ENCODE data around the gene RIPPLY3.

Gene RIPPLY3, protein sequence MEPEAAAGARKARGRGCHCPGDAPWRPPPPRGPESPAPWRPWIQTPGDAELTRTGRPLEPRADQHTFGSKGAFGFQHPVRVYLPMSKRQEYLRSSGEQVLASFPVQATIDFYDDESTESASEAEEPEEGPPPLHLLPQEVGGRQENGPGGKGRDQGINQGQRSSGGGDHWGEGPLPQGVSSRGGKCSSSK

DNA sequence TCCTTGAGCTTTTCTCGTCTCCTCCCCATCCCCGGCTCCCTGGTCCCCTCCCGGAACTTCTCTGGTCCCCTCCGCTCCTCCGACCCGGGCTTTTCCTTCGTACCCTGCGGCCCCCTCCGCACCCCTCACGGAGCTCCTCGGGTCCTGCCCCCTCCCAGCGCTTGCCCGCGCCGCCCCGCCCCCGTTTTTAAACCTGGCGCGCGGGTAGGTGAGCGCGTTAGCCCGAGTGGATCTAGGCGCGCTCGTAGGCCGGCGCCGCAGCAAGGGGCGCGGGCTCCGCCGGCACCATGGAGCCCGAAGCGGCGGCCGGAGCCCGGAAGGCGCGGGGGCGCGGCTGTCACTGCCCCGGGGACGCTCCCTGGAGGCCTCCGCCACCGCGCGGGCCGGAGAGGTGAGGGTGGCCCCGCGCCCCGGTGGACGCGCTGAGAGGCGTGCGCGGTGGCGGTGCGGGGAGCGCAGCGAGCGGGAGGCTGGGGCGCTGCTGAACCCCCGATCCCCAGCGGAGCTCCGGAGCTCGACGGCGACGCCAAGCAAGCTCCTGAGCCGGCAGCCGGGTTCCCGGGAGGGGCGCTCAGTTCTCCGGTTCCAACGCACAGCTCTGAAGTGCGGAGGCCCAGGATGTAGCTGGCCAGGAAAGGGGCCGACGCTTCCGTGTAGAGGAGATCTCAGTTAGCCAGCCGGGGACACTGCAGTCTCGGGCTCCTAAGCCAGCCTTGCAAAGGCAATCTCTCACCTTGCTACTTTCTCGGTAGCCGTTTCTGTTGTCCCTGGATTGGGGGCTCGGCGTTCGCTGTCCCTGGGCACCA, at the start of gene RIPPLY3:
TSS of gene RIPPLY3 (plus strand) at position 217 of the 806 bp plus-strand sequence. CDS start at position 288, 71 bp downstream.
- DNase-seq: no peak

DNA sequence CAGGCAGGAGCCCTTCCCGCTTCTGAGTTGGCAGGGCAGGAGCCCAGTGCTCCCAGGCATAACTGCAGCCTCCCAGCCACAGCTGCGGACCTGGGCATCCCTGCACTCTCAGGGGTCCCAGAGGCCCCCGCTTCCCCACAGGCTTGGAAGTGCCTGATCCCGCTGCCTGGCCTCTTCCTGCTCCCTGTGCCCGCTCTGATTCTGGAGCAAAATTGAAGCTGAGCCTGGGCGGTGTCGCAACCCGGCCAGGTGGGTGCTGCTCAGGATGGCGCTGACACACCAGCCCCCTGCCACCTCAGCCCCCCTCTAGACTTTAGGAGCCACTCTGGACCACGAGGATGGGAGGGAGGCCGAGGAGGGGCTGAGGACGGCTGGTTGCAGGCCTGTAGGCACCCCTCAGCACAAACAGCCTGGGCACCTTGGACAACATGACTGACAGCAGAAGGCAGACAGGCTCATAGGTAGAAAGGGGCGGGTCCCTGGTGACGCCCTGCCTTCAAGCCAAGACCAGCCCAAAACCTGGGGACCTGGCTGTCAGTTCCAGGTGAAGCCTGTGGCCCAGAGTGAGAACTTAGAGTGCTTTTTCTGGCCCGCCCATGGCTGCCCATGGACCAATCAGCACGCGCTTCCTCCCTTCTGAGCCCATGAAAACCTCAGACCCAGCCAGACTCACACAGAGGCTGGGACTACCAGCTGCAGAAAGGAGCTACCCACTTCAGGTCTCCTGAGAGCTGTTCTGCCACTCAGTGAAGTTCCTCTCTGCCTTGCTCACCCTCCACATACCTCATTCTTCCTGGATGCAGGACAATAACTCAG, 47.3 kb upstream of the RIPPLY3 start:
- DNase-seq: no peak

DNA sequence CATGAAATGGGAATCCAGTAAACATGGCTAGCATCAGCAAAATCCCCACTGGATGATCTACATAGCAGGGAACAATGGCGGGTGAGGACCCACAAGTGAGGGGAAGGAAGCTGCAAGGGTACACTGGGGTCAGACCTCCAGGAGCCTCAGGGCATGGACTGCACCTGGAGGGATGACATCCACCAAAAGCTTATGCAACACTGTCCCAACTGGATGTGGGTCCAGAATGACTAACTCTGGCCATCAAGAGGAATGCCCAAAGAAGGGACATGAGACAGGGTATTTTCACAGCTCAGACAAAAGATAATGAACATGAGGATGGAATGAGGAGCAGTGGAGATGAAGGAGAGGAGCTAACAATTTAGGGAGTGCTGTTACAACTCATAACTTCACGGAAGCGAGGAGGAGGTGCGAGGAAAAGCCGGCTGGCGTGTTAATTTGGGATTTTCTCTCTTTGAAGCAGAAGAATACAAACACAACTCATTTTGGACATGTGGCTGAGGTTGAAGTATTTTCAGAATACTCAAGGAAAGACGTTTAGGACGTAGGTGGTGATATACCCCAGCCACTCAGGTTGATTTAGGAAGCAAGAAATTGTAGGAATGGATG, 45.7 kb upstream of the RIPPLY3 start:
- no peak for DNase-seq

DNA sequence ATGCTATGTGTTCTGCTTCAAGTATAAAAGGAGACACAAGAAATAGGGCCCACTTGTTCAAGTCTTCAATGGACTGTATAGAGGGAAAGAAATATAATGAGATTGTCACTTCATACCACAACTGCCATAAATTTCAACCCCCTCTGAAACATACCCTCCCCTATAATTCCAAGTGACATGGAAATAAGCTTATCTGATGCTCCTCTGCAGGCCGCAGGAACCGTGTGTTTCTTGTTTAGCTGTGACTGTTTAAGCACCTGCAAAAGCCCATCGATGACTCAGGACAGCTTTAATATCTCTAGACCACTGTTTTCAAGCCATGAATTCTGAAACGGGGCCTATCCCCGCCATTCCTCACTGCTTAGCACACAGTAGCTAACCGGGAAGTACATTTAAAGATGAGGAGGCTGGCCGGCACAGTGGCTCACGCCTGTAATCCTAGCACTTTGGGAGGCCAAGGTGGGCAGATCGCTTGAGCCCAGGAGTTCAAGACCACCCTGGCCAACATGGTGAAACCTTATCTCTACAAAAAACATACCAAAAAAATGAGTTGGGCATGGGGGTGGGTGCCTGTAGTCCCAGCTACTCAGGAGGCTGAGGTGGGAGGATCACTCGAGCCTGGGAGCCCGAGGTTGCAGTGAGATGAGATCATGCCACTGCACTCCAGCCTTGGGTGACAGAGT, 44.3 kb upstream of the RIPPLY3 start:
- DNase-seq: no peak

DNA sequence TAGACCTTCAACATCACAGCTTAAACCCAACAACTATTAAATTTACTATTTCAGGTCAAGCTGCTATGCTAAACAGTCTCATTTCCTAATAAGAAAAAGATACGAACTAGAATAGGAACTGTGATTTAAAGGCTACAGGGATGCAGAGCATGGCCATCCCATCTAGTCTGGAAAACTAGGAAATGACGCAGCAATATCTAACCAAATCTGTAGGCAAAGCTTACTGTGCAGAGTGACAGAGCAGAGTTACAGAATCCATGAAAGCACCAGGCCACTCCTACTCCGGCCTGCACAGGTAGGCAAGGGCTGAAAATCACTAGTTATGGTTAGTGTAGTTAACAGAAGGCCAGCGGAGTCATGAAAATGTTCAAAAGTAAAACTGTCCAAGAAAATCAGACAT, 42.1 kb upstream of the RIPPLY3 start:
- no peak for DNase-seq

DNA sequence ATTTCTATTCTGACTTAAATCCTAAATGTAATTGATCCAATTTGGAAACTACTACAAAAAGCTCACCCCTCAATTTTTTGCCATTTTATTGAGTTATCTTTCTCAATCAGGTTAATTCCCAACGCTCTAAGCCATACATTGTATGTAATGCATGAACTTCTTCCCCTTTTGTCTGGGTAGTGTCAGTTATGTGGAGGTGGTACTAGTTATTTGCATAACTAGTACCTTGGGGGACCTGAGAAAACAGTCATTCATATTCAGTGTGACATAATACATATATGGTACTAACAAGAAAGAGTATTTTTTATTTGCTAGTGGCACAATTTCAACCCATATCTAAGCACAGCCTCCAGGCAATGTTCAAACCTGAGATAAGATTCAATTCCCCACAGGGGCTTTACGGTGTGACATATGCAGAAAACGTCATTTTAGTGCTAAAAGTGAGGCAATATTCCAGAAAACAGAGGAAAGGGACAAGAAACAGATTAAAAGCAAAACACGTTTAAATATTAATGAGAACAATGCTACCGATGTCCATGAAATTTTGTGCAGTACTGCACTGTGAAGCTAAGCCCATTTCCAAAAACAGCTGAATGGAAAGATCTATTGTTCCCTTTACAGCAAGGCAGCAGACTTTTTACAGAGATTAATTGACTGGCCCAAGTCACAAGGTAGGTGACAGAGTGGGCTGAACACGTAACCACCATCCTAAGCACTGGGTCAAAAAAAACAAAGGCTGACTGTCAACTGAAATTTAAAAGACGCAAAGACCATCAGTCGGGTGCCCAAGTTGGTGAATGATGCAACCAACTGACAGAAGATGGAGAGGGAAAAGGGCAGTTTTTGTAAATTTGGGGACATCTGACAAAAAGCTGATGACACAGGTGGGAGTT, 41.4 kb upstream of the RIPPLY3 start:
- DNase-seq: no peak

DNA sequence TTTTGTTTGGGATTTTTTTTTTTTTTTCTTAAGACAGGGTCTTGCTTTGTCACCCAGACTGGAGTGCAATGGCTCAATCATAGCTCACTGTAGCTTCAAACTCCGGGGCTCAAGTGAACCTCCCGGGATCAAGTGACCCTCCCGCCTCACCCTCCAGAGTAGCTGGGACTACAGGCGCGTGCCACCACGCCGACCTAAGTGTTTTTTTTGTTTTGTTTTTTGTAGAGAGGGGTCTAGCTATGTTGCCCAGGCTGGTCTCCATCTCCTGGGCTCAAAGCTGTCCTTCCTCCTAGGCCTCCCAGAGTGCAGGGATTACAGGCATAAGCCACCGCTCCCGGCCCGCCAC, 40.8 kb upstream of the RIPPLY3 start:
- no peak for DNase-seq

DNA sequence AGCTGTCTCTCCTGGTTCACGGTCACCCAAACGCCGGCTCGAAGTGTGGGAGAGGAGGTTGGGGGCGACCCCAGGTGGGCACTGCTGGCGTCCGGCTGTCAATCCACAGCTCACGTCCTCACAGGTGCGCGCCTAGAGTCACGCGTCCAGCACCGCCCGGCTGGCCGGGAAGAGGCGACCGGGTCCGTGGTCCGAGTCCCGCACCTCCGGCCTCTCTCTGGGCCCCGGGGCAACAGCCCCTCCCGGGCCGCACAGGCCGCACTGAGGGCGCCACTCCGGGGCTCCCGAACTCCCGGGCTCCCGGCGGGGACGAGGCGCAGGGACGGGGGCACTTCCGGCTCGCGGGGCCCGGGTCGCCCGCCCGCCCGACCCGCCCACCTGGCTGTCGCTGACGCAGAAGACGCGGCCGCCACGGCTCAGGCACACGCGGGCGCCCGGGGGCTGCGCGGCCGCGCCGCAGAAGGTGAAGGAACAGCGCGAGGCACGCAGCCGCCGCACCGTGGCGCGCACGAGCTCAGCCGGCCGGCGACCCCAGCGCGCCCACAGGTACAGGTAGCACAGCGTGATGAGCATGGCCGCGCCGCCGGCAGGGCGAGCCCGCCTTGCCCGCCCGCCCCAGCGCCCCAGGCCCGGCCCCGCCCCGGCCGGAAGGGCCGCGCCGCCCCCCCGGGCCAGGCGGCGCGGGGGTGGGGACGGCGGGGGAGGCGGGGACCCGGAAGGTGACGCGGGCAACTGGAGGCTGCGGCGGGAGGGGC, 40.3 kb upstream of the RIPPLY3 start, which contains the start of gene HLCS:
TSS of gene HLCS (minus strand) at position 604 of the 755 bp plus-strand sequence. CDS start at position 573, 31 bp downstream.
- DNase-seq: peak; percentile 75

DNA sequence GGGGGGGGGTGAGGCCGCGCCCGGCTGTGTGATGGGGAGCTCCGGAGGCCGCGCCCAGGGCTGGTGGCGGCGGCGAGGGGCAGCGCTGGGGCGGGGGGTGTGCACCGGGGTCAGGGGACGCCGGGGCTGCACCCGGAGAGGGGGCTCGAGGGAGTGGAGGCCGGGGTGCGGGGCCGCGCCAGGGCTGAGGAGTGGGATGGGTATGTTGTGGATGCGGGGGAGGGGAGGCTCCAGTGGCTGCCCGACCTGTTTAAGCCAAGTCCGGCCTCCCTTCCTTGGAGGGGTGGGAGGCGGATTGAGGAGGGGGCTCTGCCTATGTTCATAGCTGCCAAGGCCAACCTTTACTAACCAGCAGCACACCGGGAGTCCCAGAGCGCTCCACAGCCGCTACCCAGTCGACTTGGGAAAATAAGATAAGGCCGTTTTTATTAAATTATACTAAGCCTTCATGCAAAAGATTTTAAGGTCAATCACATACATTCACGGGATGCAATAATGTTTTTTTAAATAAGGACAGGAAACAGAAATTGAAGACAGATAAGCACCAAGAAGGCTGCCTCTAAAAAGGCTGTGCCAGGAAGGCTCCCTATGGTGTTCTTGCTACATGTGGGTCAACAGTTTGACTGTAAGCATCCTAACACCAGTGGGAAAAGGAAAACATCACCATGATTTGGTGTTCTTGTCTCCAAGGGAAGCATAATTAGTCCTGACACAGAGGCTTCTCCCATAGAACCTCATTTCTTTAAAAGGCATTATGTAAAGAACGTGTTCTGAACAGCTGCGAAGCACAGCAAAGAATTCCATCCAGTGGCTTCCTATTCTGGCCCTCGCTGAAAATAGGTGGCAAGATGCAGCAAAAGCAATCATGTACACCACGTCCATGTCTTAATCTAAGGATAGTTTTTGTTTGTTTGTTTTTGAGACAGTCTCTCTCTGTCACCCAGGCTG, 39.4 kb upstream of the RIPPLY3 start:
- no peak for DNase-seq

DNA sequence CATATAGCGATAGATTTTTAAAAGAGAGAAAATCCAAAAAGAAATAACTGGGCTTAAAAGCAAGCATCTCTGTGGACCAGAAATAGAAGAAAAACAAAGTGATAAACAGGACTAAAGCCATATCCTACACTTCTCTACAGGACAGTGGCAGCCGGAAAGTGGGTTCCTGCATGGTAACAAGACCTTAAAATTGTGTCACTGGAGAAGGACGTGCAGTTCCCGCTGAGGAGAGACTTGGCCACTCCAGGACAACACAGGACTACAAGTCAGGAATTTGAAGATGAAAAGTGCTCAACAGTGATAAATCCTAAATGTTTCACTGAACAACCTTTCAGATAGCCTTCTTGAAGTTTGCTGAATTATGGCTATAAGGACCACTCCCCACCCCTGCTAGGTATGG, 38.1 kb upstream of the RIPPLY3 start:
- DNase-seq: no peak

DNA sequence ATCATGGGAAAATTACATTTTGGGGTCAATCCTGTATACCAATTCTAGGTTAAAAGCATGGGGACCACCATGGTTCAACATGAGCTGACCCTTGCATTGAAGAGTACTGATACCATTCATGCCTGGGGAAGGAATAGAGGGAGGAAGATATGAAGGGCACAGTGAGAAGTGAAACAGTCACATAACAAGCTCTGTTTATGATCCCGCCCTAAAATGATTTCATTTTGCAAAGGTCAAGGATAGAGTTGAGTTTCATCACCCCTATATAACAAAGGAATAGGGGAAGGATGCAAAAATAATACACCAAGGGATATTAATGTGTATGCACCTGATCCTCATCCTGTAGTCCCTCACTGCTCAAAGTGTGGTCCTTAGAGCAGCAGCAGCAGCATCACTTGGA, 37.5 kb upstream of the RIPPLY3 start:
- no peak for DNase-seq

DNA sequence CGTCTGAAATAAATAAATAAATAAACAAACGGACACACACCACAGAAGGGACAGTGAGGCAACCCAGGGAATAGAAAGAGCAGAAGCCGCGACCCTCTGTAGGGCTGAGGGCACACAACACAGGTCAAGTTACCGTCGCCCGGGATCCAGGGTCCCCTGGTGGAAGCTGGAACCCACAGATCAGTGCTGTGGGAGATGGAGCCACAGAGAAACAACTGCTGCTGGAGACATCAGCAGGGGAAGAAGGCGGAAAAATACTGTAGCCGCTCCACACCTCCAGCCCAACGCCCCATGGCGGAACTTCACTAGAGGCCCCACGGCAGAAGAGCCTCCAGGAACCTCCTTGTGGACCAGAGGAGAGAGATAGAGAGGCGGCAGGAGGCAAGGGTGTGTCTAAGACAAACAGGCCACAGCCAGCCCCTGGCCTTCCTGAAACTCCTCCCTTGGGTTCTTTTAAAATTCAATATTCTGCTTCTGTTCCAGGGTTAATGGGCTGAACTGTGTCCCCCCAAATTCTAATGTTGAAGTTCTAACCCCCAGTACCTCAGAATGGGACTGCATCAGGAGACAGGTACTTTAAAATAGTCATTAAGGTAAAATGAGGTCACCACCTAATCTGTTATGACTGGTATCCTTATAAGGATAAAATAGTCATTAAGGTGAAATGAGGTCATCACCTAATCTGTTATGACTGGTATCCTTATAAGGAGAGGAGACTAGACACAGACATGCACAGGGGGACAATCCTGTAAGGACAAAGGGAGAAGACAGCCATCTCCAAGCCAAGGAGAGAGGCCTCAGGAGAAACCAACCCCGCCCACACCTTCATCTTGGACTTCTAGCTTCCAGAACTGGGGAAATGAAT, 32.3 kb upstream of the RIPPLY3 start:
- DNase-seq: no peak

DNA sequence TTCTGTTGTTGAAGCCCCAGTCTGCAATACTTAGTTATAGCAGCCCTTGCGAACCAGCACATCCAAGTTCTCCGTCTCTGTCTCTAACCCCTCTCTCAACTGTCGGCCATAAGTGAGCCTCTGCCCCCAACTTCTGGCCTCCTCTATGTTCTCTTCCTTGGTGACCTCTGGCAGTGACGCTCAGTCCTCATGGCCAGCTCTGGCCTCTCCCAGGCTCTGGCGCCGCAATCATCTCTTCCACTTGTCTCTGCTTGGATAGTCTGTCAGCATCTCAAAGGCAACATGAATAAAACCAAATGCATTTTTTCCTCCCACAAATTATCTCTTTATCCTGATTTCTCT, 31.7 kb upstream of the RIPPLY3 start:
- no peak for DNase-seq

DNA sequence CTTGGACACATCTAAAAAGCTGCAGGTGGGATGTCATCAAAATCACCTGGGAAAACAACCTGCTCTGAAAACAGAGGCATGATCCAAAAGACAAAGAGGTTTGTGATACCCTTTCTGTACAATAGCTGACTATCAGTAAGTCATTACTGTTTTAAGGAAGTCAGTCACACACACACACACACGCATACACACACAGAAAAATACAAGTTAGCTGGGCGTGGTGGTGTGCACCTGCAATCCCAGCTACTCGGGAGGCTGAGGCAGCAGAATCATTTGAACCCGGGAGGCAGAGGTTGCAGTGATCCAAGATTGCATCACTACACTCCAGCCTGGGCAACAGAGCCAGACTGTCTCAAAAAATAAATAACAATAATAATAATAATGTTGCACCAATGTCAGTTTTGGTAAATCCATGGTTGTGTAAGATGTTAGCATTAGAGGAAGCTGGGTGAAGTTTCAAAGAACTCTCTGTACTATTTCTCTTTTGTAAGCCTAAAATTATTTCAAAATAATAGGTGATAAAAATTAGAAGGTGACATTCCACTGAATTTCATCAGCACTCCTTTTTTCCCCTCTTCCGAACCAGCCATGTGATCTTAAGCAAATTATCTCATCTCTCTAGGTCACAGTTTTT, 30.2 kb upstream of the RIPPLY3 start:
- DNase-seq: no peak

DNA sequence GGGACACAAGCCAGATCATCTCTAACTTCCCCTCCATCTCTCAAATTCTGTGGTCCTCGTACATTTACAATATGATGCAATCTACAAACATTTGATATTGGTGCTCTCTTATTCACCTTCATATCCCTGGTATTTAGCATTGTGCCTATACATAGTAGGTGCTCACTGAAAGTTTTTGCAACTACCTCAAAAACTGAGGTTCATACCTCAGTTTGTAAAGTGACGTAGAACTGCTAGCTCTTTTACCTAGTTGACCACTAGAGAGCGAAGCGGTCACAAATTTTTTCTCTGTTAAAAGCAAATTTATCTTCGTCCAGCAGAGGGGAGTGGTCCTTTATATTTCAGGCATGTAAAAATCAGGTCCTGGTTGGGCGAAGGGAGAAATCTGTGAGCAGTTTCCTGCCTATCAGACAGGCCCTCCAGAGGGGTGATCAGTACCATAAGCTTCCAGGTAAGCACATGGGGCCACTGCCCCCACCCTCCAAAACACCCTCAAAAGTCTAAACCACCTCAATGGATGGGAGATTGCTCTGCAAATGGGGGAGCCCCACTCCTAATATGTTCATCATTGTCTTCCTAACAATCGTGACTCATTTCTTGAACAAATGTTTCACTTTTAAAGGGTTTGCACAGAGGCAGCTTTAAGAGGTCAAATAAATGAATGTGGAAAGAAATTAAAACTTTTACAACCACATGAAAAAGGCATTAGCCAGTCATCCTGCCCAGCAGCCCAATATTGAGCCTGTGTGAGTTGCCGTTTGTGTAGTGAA, 29.4 kb upstream of the RIPPLY3 start:
- no peak for DNase-seq

DNA sequence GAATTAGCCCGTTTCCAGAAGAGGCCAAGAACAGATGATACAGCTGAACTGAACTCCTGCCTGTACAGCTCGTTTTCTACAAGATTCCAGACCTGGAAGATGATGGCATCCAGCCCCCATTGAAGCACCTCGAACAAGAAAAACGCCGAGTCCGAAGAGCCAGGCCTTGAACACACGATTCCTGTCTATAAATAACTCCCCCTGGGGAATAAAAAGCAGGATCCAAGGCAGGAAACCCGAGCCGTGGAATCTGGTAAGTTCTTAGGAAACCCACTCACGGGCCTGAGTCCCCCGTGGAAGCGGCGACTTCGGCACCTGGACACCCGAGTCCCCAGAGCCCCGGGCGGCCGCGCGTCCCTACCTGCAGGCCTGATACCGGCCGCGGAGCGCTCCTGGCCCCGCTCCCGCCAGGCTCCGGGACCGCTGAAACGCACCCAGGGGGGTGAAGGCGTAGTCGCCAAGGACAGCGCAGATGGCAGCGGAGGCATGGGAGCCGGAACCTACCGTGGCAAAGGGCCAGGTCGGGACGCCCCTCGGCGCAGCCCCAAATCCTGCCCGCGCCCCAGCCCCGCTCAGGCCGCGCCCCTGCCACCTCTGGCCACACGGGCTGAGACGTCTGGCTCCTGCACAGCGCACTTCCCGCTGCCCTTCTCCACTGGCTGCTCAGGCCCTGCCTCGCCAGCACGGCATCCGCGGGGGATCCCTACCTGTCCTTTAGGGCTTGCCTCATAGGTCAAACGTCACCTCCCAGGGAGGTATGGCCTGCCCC, 26.0 kb upstream of the RIPPLY3 start:
- peak; percentile 55 for DNase-seq

DNA sequence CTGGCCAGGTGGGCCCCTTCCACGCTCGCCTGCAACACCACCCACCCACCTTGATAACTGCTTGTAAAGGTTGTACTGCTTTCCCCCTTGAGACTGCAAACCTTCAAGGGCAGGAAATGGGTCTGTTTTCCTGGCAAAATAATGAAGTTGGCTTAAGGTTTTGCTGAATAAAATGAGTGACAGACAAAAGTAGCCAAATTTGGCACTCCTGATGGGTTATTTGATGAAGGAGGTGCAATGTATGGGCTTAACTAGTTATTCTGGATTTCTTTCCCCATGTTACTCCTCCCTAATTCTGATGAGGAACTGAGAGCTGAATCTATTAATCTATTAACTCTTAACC, 25.5 kb upstream of the RIPPLY3 start:
- no peak for DNase-seq

Data from NCI-H1105 (cell line).